Occipital lobe (tissue), 2 donors: Measurements from ENCODE around the gene EZR. TPM values are rescaled to one million over a fixed set of nuclear protein-coding genes. Genes with fewer than 3 reads are reported as not detected.
"Not testable (repeated sequence)": the region's sequence is repeated elsewhere in the genome, so short reads cannot be mapped to it uniquely, and the experiment has no call there.

Experiments
- DNase-seq: peaks from one replicate; lab custom pipeline; 2025; lab: John Stamatoyannopoulos, UW
- total RNA-seq: library from RNA; depleted of rRNA; stranded (reverse); fragments of >200 nt; gene quantifications from one replicate; pipeline ENCODE4 v1.2.3, GENCODE V29; 2014

The EZR gene
- total RNA-seq, 1 donor from 2014 or later: 162 TPM

DNA sequence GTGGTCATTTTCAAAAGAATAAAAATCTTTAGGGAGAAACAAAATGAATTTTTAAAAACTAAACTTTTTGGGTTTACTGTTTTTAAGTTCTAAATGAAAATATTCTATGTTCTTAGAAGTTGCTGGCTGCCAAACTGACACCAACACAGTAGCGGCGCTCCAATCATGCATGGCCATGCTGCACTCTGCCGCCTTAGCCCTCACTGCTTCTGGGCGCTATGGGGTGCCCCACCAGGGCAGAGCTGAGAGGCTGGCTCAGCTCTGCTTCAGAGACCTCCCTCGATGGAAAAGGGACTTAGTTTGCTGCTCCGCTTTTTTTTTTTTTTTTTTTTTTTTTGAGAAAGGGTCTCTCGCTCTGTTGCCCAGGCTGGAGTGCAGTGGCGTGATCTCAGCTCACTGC is 20.9 kb downstream of the EZR start:
- no peak for DNase-seq

DNA sequence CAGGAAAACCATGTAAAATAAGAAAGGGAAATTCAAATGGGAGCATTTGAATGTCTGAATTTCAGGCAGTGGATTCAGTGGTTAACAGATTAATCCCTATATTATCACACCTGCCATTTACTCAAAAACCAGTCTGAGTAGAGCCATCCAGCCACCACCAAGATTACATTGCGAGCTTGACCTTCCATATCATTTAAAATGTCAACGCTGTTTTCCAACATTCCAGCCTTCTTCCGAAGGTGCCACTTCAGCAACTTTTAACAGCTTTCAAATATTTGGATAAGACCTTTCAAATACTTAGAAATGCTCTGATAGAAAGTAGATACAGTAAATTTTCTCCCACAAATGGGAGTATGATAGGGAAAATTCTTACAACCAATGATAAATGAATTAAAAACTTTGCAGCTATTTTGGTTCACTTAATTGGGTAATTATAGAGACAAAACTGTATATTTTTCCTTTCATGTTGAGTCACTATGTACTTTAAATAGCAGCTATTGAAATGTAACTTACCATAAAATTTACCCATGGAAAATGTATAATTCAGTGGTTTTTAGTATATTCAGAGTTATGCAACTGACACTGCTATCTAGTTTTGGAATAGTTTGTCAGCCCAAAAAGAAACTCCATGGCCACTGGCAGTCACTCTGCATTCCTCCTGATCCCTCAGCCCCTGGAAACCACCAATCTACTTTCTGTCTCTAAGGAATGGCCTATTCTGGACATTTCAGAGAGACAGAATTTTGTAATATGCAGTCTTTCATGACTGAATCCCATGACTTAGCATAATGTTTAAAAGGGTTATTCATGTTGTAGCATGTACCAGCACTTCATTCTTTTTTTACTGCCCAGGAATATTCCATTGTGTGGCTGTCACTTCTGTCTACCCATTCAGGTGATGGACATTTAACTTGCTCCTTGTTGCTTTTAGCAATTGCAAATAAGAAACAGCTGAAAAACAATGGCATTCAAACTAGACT is 21.5 kb downstream of the EZR start:
- DNase-seq: no peak

DNA sequence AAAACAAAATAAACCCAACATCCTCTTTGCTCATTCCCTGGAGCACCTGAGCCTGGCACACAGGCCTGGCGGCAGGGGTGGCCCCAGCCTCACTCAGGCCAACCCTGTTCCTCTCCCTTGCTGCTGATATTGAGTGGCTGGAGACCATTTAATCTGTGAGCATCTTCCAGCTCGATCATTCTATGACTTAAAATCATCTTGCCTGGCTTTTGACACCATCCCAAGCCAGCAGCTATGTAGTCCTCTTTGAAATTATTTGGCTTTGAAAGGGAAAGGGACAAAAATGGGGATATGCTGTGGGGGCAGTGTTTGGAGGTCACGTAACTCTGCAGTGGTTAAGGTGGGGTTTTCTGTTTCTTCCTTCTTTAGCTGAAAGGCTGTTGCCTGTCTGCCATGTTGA is 22.8 kb downstream of the EZR start:
- no peak for DNase-seq

GRCh38 chr6:158795516-158795915 is 23.7 kb downstream of the EZR start:
- DNase-seq: no peak

- DNase-seq: no peak
Observed at GRCh38 chr6:158793432-158793831, 25.7 kb downstream of the EZR start.

GRCh38 chr6:158792505-158792904 is 26.7 kb downstream of the EZR start:
- DNase-seq: not testable (repeated sequence)

DNA sequence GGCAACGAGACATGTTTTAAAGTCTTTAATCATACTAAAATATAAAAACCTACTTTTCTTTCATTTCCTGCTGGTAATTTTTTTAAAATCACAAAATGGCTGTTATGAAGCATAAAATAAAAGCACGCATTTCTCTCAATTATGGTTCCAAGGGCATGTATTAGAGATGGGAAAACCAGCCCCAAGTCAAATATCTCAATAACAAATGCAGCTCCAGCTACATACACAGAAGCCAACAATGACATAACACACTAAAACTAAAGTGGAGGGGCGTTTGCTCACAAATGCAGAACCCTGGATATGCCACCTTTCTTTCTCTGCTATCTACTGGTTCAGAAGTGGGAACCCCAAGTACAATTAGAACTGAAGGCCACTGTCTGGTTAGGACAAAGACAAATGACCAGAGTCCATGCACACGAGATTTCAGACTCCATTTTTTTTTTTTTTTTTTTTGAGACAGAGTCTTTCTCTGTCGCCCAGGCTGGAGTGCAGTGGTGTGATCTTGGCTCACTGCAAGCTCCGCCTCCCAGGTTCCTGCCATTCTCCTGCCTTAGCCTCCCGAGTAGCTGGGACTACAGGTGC is 27.8 kb downstream of the EZR start:
- no peak for DNase-seq

GRCh38 chr6:158789115-158789917 is 29.9 kb downstream of the EZR start:
- DNase-seq: no peak

GRCh38 chr6:158787395-158787794 is 31.8 kb downstream of the EZR start:
- no peak for DNase-seq

DNA sequence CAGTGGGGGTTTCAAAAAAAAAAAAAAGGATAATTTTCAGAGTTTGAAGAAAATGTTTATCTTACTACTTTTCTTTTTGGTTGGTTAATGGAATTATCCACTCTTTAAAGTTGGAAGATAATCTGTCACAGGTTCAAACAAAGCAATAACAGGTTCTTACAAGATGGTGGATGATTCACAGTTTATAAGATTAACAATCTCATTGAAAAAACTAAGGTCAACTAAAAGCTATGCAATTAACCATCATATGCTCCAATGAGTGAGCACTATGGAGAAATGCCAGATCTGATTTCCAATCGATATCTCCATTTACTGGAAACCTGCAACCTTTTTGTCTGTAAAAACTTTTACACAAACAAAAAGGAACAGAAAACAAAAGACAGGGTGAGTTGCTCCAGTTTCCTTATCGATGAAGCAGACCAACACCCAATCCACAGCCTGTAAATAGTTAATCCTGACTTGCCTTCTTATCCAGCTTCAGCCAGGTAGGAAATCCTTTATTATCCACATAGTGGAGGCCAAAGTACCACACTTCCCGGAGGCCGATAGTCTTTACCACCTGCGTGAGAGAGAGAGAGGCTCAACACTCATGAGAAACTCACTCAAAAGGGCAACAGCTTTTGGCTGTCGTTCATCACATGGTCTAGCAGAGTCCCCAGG is 32.4 kb downstream of the EZR start:
- no peak for DNase-seq

GRCh38 chr6:158785036-158785435 is 34.1 kb downstream of the EZR start:
- no peak for DNase-seq

GRCh38 chr6:158784505-158784904 is 34.7 kb downstream of the EZR start:
- DNase-seq: no peak

- DNase-seq: no peak
Observed at GRCh38 chr6:158783851-158784250, 35.3 kb downstream of the EZR start.

DNA sequence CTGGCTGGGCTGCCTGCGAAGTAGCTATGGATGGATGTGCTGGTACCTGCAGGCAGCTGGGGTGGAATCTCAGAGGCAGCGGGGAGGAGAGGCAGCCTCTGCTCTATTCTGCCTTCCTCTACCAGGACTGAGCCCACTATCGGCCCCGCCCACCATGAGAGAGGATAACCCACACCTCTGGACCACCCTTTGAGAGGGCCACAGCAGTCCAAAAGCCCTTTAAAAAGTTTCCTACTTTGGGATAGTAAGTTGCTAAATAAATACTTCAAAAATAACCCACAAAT is 36.1 kb downstream of the EZR start:
- no peak for DNase-seq

DNA sequence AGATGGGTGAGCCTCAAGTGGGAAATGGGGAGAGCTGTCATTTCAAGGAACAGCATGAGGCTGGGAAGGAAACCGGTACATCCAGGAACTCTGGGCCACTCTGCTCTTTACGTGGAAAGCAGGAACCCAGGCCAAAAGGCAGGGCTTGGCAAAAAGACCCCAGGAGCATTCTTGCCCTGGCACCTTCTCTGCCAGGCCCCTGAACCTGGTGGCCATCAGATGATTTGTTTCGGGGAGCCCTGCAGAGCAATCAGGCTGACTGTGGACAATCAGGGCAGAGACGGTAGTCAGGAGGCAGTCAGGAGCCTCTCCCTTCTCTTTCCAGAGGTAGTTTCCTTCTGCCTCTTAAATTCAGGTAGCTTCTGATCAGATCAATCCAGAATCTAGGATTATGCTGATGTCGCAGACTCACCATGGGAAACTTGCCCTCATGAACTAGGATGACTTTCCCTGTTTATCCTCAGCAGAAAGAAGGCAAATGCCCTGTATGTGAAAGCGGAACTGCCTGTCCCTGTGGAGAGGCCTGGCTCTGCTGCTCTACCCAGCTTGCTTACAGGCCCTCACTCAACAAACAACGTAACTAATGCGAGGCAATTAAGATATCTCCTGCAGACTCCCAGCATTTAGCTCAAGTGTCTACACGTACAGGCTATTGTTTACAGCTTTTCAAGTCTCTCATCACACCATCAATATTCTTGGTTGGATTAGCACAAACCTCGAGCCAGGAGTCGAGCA is 36.6 kb downstream of the EZR start:
- no peak for DNase-seq

- DNase-seq: no peak
Observed at GRCh38 chr6:158781692-158782373, 37.3 kb downstream of the EZR start.

DNA sequence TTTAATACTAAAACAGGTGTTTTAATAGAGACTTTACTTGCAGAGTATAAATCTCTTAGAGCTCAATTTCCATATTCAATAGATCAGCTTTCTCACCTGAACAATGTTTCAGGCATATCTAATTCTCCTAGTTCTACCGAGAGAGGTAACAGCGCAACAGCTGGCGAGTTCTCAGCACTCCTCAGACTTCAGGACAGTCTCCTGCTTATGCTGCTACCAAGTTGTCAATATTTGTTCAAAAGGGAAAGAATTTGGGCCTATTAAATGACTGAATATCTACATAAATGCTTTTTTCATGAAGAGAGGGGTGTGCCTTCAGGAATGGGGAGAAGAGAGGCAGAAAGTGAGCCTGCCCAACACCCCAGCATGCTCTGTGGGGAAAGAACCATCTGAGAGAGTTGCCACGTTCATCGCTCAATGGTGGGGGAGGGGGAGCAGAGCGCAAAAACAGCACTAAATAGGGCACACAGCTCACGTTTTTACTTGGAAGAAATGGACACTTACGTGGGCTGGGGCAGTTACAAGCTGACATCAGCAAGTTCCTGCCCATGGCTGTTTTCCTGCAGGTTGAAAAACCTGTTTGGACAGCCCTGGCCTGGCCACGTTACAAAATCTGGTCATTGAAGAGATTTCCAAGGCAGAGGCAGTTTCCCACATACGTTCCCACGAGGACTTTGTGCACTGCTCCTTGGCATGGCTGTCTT is 38.0 kb downstream of the EZR start:
- DNase-seq: no peak

- DNase-seq: no peak
Observed at GRCh38 chr6:158780246-158780884, 38.8 kb downstream of the EZR start.

- DNase-seq: no peak
Observed at GRCh38 chr6:158778005-158778527, 41.1 kb downstream of the EZR start.
